Measurements from ENCODE around the gene CLIC5.

Gene CLIC5

GRCh38 chr6:46035242-46035641, 19.6 kb upstream of the CLIC5 start:
- DNase-seq (ENCODE audit: low read depth in 2 of 2): no peak

DNA sequence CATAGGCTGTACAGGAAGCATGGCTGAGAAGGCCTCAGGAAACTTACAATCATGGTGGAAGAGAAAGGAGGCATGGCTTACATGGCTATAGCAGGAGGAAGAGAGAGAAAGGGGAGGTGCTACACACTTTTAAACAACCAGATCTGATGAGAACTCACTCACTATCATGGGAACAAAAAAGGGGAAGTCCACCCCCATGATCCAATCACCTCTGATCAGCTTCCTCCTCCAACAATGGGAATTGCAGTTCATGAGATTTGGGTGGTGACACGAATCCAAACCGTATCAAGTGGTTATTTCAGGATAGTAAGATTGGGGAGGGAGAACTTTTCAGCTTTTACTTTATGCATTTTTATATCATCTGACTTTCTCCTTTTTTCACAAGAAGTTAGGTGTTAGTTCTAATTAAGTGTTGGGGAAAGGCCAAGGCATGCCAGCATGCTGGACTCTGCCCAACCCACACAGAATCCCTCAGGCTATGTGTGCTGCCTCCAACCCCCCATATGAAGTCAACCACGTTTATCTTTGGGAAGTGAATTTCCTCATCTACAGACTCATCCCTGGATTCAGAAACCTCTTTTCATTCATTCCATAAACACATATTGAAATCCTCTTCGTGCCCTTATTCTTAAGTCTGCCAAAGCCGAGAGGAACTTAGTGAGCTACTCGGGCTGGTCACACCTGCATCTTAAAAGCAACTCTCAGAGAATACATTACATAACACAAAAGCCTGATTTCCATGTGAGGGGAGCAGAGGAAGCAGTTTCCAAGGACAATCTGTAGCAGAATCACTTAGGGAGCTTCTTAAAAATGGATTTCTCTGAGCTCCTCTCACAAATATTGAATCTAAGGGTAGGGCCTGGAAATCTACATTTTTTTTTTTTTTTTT, 16.7 kb upstream of the CLIC5 start:
- DNase-seq (ENCODE audit: low read depth in 2 of 2): no peak

- DNase-seq (ENCODE audit: low read depth in 2 of 2): no peak
These were observed 13.9 kb upstream of the CLIC5 start for GRCh38 chr6:46029602-46030001.

DNA sequence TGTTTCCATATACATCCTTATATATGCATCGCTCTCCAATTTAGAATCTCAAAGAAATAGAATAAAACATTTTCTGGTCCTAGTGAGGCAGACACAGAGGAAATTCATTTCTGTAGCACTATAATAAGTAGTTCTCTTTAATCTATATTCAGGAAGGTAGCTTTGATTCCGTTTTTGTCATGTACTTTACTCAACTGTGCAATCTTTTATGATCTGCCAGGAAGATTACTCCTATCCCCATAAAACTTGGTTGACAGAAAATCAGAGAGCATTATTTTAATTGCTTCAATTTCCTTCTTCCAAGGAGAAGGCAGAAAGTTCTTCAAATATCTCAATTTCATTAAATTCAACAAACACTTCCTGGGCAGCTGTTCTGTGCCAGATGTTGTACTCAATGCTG, 10.6 kb upstream of the CLIC5 start:
- no peak for DNase-seq (ENCODE audit: low read depth in 2 of 2)

GRCh38 chr6:46025573-46025972, 9.9 kb upstream of the CLIC5 start:
- no peak for DNase-seq (ENCODE audit: low read depth in 2 of 2)

DNA sequence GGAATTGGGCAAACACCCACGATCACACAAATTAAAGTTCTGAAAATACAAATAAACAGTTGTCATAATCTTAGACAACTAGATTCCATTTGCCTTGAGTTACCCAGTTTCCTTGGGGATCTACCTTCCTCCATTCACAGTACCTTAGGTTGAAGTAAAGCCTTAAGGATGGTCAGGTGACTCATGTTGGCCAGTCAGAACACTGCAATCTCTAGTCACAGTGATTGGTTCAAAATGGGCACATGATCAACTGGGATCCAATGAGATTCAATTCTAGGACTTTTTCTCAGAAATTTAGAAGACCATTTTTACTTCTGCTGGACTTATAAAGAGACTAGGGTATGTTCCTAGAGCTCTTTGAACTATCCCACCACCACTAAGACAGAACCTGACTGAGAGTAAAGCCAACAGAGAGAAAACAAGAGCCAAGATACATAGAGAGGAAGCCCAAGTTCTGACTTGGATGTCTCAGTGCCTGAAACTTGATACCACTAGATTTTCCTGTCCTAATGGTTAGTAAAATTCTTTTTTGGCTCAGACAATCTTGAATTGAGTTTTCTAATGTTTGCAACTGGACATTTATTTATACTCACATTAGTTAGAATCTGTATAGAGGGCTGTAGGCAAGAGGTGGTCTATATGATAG, 8.6 kb upstream of the CLIC5 start:
- no peak for DNase-seq (ENCODE audit: low read depth in 2 of 2)

GRCh38 chr6:46023216-46023915, 7.7 kb upstream of the CLIC5 start:
- no peak for DNase-seq (ENCODE audit: low read depth in 2 of 2)

GRCh38 chr6:46022106-46022948, 6.7 kb upstream of the CLIC5 start:
- DNase-seq (ENCODE audit: low read depth in 2 of 2): no peak

- no peak for DNase-seq (ENCODE audit: low read depth in 2 of 2)
These were observed 2.1 kb upstream of the CLIC5 start for GRCh38 chr6:46017726-46018125.

GRCh38 chr6:46016063-46016608, 476 bp upstream of the CLIC5 start:
- DNase-seq (ENCODE audit: low read depth in 2 of 2): no peak

DNA sequence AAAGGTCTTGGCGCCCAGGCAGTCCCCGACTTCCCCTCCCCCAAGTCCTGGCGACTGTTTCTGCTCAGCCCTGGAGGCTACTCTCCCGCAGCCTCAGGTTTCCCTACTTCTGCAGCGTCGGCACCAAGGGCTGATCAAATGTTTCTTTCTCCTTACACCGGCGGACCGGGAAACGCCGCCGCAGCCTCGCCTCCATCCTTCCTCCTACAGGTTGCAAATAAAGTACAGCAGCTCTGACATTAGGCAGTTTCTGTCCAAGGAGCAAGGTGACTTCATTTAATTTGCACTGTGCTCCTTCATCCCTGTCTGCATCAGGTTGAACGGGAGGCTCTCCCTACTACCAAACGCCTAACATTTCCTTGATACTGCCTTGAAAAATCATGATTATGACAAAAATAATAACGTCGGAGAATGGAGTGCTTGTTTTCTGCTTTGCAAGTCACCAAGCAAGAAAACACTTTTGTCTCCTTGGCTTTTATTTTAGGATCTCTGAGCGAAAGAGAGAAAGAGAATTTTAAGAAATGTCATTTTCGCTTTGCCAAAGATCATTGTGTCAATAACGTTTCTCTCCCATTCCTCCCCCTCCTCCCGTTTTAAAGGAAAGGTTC, 1.0 kb downstream of the CLIC5 start:
- no peak for DNase-seq (ENCODE audit: low read depth in 2 of 2)

GRCh38 chr6:46014046-46014445, 1.6 kb downstream of the CLIC5 start:
- DNase-seq (ENCODE audit: low read depth in 2 of 2): no peak

GRCh38 chr6:46013639-46014038, 2.0 kb downstream of the CLIC5 start:
- no peak for DNase-seq (ENCODE audit: low read depth in 2 of 2)

DNA sequence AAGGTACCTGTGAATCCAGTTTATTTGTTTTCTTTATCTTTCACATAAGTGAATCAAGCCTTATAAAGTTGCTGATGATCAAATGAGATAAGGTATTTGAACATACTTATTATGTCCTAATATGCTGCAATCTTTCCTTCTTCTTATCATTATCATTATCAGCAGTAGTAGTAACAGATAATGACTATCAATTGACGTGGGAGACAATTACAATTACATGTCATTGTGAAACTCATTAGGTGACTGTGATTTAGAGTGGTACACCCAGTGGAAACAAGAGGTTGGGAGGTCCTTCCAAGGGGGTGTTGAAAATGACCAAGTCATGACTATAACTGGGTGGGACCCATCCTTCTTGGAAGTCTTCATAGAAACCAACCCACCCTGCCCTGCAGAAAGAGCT, 2.8 kb downstream of the CLIC5 start:
- DNase-seq (ENCODE audit: low read depth in 2 of 2): no peak

- peak in 1 of 2 donors; percentile 28 for DNase-seq (ENCODE audit: low read depth in 2 of 2)
These were observed 4.2 kb downstream of the CLIC5 start for GRCh38 chr6:46011188-46012085.

DNA sequence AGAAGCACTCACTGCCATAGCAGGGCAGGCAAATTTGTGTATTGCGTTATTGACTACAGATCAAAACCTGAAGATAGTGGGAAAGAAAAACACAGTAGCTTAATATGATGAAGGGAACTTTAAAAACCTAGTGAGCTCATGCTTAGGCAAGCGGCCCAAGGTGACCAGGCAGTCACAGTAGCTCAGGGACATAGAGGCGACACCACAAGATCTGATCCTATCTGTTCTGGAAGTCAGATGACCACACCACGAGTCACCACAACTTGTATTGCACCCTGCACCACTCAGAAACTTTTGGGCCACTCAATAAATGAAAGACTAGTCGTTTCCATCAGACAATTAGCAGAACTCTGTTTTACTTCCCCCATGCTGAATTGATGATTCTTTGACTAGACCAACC, 4.9 kb downstream of the CLIC5 start:
- DNase-seq (ENCODE audit: low read depth in 2 of 2): no peak

DNA sequence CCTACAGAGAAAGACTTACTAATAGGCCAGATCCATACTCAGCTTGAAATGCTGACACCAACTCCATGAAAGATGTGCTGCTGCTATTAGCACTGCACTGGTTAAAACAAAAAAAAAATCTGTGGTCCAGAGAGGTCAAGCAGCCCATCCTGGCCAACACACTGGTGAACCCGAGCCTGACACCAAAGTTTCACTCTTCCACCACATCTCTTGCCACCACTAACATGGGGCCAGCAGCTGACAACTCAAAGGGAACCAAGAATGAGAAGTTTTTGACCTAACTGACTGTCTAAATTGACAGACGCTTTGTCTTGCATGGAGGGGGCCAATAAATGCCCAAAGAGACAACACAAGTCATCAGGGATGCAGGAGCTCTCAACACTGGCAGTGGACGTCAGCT, 5.4 kb downstream of the CLIC5 start:
- DNase-seq (ENCODE audit: low read depth in 2 of 2): no peak

GRCh38 chr6:46002264-46002663, 13.4 kb downstream of the CLIC5 start:
- DNase-seq (ENCODE audit: low read depth in 2 of 2): no peak

GRCh38 chr6:46000905-46001304, 14.8 kb downstream of the CLIC5 start:
- no peak for DNase-seq (ENCODE audit: low read depth in 2 of 2)

DNA sequence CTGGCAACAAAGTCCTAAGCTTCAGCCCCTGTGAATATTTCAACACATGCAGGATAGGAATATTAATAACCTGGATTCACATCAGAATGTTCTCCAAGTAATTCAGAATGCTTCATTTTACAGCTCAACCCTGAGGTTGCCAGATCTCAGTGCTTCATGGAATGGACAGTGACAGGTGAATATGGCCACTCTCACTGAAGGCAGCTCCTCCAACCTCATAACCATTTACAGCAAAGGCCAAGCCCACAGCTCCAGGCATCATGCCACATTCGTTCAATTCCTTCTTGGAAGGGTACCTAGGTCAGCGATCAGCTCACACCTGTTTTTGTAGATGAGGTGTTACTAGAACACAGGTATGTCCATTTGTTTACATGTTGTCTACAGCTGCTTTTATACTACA, 17.1 kb downstream of the CLIC5 start:
- no peak for DNase-seq (ENCODE audit: low read depth in 2 of 2)
